Measurements from ENCODE around the gene ELOVL1. TPM values are rescaled to one million over a fixed set of nuclear protein-coding genes. Genes with fewer than 3 reads are reported as not detected.

ELOVL1 gene
- total RNA-seq, 4 donors from 2014 or later, result 48.6 to 66.6 (median 50.8) TPM

DNA sequence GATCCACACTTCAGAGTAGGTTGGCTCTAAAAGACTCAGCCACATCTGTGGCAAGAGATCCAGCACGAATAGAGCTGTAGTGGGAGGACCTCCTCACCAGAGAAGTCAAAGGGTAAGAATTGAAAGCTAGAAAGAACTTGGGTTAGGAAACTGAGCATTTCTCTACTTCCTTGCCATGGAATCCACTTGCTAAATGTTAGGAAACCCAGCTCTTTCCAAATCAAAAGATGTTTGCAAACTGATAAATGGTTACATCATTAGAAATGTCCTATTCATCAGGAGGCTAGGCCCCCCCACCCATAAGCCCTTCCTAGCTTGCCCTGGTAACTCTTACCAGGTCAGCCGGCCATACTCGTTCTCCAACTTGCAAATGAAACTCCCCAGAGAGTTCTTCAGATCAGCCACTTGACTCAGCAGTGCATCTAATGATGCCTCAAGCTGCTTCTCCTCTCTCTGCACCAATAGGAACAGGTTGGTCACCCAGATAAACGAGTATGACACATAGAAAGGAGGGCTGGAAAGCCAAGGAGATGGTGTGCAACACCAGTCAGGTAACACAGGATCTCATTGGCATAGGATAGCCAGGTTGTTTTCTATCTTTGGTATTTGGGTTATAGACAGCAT is 20.3 kb upstream of the ELOVL1 start:
- WGBS, 2 donors, result 33 to 37% methylated on average over 4 of the region's 4 CpGs
- TF ChIP-seq EP300 (IDR thresholded peaks at IDR 0.05), result no peak
- no peak for TF ChIP-seq POLR2A (IDR thresholded peaks at IDR 0.05)
- TF ChIP-seq, protein P1, sequence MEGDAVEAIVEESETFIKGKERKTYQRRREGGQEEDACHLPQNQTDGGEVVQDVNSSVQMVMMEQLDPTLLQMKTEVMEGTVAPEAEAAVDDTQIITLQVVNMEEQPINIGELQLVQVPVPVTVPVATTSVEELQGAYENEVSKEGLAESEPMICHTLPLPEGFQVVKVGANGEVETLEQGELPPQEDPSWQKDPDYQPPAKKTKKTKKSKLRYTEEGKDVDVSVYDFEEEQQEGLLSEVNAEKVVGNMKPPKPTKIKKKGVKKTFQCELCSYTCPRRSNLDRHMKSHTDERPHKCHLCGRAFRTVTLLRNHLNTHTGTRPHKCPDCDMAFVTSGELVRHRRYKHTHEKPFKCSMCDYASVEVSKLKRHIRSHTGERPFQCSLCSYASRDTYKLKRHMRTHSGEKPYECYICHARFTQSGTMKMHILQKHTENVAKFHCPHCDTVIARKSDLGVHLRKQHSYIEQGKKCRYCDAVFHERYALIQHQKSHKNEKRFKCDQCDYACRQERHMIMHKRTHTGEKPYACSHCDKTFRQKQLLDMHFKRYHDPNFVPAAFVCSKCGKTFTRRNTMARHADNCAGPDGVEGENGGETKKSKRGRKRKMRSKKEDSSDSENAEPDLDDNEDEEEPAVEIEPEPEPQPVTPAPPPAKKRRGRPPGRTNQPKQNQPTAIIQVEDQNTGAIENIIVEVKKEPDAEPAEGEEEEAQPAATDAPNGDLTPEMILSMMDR (IDR thresholded peaks at IDR 0.05), result no peak
- H3K27me3 ChIP-seq, result no peaks in the 10 kb centered on the region
- H3K4me3 ChIP-seq, result peak overlapping the region in 2 of 4 donors; percentile 68 to 75
- H3K27ac ChIP-seq, result peak overlapping the region in 2 of 4 donors; percentile 23 to 90
- DNase-seq (ENCODE audit: low spot score in 2 of 2), result no peak
- H3K36me3 ChIP-seq, result peaks cover 0 to 45% (median 30%) of the 10 kb centered on the region in 3 donors
- no peaks in the 10 kb centered on the region for H3K9me3 ChIP-seq
- peaks cover 0 to 36% (median 26%) of the 10 kb centered on the region in 4 donors for H3K4me1 ChIP-seq

- 90 to 92% methylated on average over 6 of the region's 6 CpGs for WGBS, 2 donors
- Histone ChIP-seq H3K9me3 (no peaks in the 10 kb centered on the region), H3K36me3 (peaks cover 0 to 52% (median 34%) of the 10 kb centered on the region in 3 donors), H3K27ac (no peak overlapping the region), H3K27me3 (no peaks in the 10 kb centered on the region), H3K4me3 (no peak overlapping the region), H3K4me1 (peaks cover 0 to 49% (median 31%) of the 10 kb centered on the region in 4 donors)
- DNase-seq (ENCODE audit: low spot score in 2 of 2), result no peak
- TF ChIP-seq POLR2A (IDR thresholded peaks at IDR 0.05) (no peak), EP300 (IDR thresholded peaks at IDR 0.05) (no peak)
- TF ChIP-seq, protein P1 (IDR thresholded peaks at IDR 0.05), result no peak
Observed at GRCh38 chr1:43386676-43387075, 18.9 kb upstream of the ELOVL1 start.

GRCh38 chr1:43383449-43383848 is 15.6 kb upstream of the ELOVL1 start:
- WGBS, 2 donors, result 82 to 83% methylated on average over 2 of the region's 2 CpGs
- TF ChIP-seq, protein P1 (IDR thresholded peaks at IDR 0.05), result peak in 2 of 5 experiments; percentile 4 to 32
- TF ChIP-seq POLR2A (IDR thresholded peaks at IDR 0.05), result no peak
- H3K4me1 ChIP-seq, result peaks cover 0 to 36% (median 17%) of the 10 kb centered on the region in 4 donors
- peaks cover 0 to 52% (median 34%) of the 10 kb centered on the region in 3 donors for H3K36me3 ChIP-seq
- H3K27me3 ChIP-seq, result no peaks in the 10 kb centered on the region
- DNase-seq (ENCODE audit: low spot score in 2 of 2), result no peak
- H3K27ac ChIP-seq, result peak overlapping the region in 3 of 4 donors; percentile 49 to 85 (median 82)
- H3K4me3 ChIP-seq, result no peak overlapping the region
- no peaks in the 10 kb centered on the region for H3K9me3 ChIP-seq

DNA sequence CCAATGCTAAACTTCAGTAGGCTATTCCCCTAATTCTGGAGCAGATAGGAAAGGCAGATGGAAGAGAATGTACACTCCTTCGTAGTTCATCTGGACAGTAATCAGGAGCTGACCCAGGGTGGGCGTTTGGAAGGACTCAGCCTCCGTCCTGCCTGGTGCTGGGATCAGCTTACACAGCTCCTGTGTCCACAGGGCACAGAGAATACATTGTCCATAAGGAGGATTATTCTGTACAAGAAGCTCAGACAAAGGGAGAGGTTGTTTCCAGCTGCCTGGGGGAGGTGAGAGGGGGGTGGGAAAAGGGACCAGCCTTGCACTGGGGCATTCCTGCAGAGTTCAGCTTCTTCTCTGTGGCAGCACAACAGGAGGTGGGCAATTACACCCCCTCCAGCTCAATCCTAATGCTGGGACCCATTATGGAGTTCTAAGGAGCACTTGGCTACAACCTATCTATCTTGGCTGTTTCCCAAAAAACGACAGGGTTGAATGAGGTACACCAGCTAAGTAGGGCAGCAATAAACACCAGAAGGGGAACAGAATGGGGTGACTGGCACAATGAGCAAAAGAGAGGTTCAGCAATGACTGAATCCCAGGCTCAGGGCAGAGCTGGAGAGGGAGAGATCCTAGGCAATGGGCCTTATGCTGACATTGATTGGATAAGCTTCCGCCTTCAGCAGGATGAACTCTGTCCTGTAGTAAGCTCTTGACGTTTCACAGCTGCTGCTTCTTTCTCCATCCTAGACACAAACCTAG is 14.4 kb upstream of the ELOVL1 start:
- Histone ChIP-seq H3K4me1 (peaks cover 0 to 24% (median 6%) of the 10 kb centered on the region in 4 donors), H3K4me3 (no peak overlapping the region), H3K27ac (peak overlapping the region; percentile 8 to 85 (median 56)), H3K36me3 (peaks cover 0 to 48% (median 34%) of the 10 kb centered on the region in 3 donors), H3K27me3 (no peaks in the 10 kb centered on the region), H3K9me3 (no peaks in the 10 kb centered on the region)
- DNase-seq (ENCODE audit: low spot score in 2 of 2), result no peak
- TF ChIP-seq EP300 (IDR thresholded peaks at IDR 0.05), result peak in 1 of 2 donors; percentile 50
- TF ChIP-seq POLR2A (IDR thresholded peaks at IDR 0.05), result no peak
- 33 to 36% methylated on average over 6 of the region's 6 CpGs for WGBS, 2 donors

DNA sequence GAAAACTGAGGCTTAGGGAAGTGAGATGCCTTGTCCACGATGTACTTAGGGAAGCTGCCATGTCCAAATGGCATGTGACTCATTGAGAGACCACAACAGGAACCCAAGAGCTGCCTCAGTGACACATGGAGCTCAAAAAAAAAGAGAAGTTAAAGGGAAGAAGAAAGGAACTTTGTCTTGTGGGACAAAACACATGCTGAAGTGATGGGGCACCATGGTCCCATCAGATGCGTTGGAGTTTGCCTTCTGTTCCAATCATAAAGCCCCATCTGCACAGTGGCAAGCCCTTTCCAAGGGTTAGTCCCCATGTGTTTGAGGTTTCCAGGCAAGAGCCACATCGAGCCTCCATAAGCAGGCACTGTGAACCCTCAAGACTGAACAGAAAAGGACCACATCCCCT is 13.8 kb upstream of the ELOVL1 start:
- peaks cover 0 to 42% (median 30%) of the 10 kb centered on the region in 3 donors for H3K36me3 ChIP-seq
- H3K4me3 ChIP-seq, result no peak overlapping the region
- no peaks in the 10 kb centered on the region for H3K27me3 ChIP-seq
- no peaks in the 10 kb centered on the region for H3K9me3 ChIP-seq
- DNase-seq (ENCODE audit: low spot score in 2 of 2), result peak in 1 of 2 donors; percentile 24
- WGBS, 2 donors, result 22 to 38% methylated on average over 3 of the region's 3 CpGs
- TF ChIP-seq POLR2A (IDR thresholded peaks at IDR 0.05), result no peak
- TF ChIP-seq, protein P1 (IDR thresholded peaks at IDR 0.05), result no peak
- peak in 1 of 2 donors; percentile 20 for TF ChIP-seq EP300 (IDR thresholded peaks at IDR 0.05)
- H3K27ac ChIP-seq, result peak overlapping the region in 3 of 4 donors; percentile 2 to 85 (median 82)
- peaks cover 0 to 24% (median 6%) of the 10 kb centered on the region in 4 donors for H3K4me1 ChIP-seq

Data from tibial nerve (tissue), 4 donors.